ENCODE results near the gene PVALB. TPM values are rescaled to one million over a fixed set of nuclear protein-coding genes. Genes with fewer than 3 reads are reported as not detected.

Gene PVALB
- total and polyA plus RNA-seq, 9 of the 15 experiments (the other 6 are each of a cell fraction or from before 2014, with no cell fraction given), result not detected

GRCh38 chr22:36840106-36840505 is 23.3 kb upstream of the PVALB start:
- peaks cover 0 to 13% of the 10 kb centered on the region in 2 experiments; a peak in 1 of 5 replicates for H3K27me3 ChIP-seq (ENCODE audit: control insufficient read depth in 2 of 2, insufficient read depth in 2 of 2, low read length in 2 of 2)
- POLR2A ChIA-PET, result interaction anchor here (1.0 kb wide), 1 partner anchor 8 kb away, joined by 3 read pairs; no protein-coding TSS in a partner anchor
- no peaks in the 10 kb centered on the region for H3K79me2 ChIP-seq (ENCODE audit: control insufficient read depth, insufficient read depth, low read length)
- in situ Hi-C loops (cut with MboI), result no loop called here
- no peaks in the 10 kb centered on the region for H3K9me1 ChIP-seq (ENCODE audit: control insufficient read depth, insufficient read depth, low read length)
- no peak overlapping the region for H3K4me2 ChIP-seq (ENCODE audit: insufficient read depth, low read length)
- intact Hi-C loops (cut with micrococcal nuclease), result no loop called here
- no peak overlapping the region for H3K9ac ChIP-seq (ENCODE audit: insufficient read depth in 1 of 2, low read depth in 2 of 2, low read length in 2 of 2)
- H3K27ac ChIP-seq (ENCODE audit: extremely low read depth, low read depth, low read length), result no peak overlapping the region
- no peak overlapping the region for H2AFZ ChIP-seq (ENCODE audit: low read depth, low read length)
- WGBS (ENCODE audit: insufficient coverage, low coverage, missing lambda C conversion rate), result 0% methylated on average over 7 of the region's 8 CpGs
- ATAC-seq (no peak), FAIRE-seq (no peak), DNase-seq (ENCODE audit: extremely low read depth in 1 of 4, low spot score in 3 of 4) (no peak)
- no peak overlapping the region for H3K4me3 ChIP-seq
- no peaks in the 10 kb centered on the region for H3K4me1 ChIP-seq (replicated peaks in 1 of 2; ENCODE audit: control insufficient read depth in 2 of 2, insufficient read depth in 2 of 2, low read length in 2 of 2)
- H3K9me3 ChIP-seq (replicated peaks; ENCODE audit: control insufficient read depth, insufficient read depth, low read depth, low read length), result no peaks in the 10 kb centered on the region
- H4K20me1 ChIP-seq (replicated peaks; ENCODE audit: control insufficient read depth, insufficient read depth, low read length), result no peaks in the 10 kb centered on the region
- CTCF ChIA-PET (ENCODE audit: low intra/inter-chr PET ratio), result no interaction called here
- no peak for TF ChIP-seq FOXK2 (conservative IDR thresholded peaks at IDR 0.05 in 1 of 2, IDR thresholded peaks at IDR 0.05 in 1 of 2; ENCODE audit: low read depth in 2 of 2)
- TF ChIP-seq HDAC2 (IDR thresholded peaks at IDR 0.05), result no peak
- TF ChIP-seq NUFIP1 (IDR thresholded peaks at IDR 0.05; ENCODE audit: partially characterized antibody), result no peak
- TF ChIP-seq FOSL1 (tag; conservative IDR thresholded peaks at IDR 0.05), result no peak
- no peak for TF ChIP-seq ZBTB7A (IDR thresholded peaks at IDR 0.05; ENCODE audit: borderline replicate concordance, control insufficient read depth, low read depth, low read length)
- TF ChIP-seq TEAD2 (tag; IDR thresholded peaks at IDR 0.05), result no peak
- no peaks in the 10 kb centered on the region for H3K36me3 ChIP-seq (ENCODE audit: control insufficient read depth, insufficient read depth, low read length)
- no TSS peak for BruUV-seq (replicated peaks)

All from K562 (cell line).